Activated CD4-positive, alpha-beta T cell treated with anti-CD3 and anti-CD28 coated beads, Interleukin-2, amount 10 ng/mL, durations not matched to agents 24 days and 14 days (primary cell): ENCODE data around the gene KLF11. TPM values are rescaled to one million over a fixed set of nuclear protein-coding genes. Genes with fewer than 3 reads are reported as not detected.
"Not testable (repeated sequence)": the region's sequence is repeated elsewhere in the genome, so short reads cannot be mapped to it uniquely, and the experiment has no call there.

Experiments used
- DNase-seq: peaks from one replicate; pipeline ENCODE4 v3.0.0; 2022
- H3K27ac Mint-ChIP-seq: one replicate; pipeline ENCODE4 v1.8.0; 2022; ENCODE audit warnings: mild to moderate bottlenecking, mixed read lengths
- H3K27me3 Mint-ChIP-seq: one replicate; pipeline ENCODE4 v1.8.0; 2022; ENCODE audit warnings: mixed read lengths
- H3K36me3 Mint-ChIP-seq: one replicate; pipeline ENCODE4 v1.8.0; 2022; ENCODE audit warnings: low read depth, mild to moderate bottlenecking, mixed read lengths
- H3K4me1 Mint-ChIP-seq: one replicate; pipeline ENCODE4 v1.8.0; 2021; ENCODE audit warnings: mixed read lengths
- H3K4me3 Mint-ChIP-seq: one replicate; pipeline ENCODE4 v1.8.0; 2022; ENCODE audit warnings: mild to moderate bottlenecking, moderate library complexity, mixed read lengths
- H3K9me3 Mint-ChIP-seq: one replicate; pipeline ENCODE4 v1.8.0; 2021; ENCODE audit warnings: mixed read lengths
- intact Hi-C: fragments of 100-400 bp; cut with micrococcal nuclease; formaldehyde crosslinking; loops from one replicate; pipeline ENCODE4 v1.15.1; 2023
- total RNA-seq: library from RNA; stranded (reverse); gene quantifications from 2 replicates; pipeline ENCODE4 v1.2.3, GENCODE V29; 2022

Gene KLF11
- total RNA-seq, 1 donor from 2014 or later = 7.2 TPM

DNA sequence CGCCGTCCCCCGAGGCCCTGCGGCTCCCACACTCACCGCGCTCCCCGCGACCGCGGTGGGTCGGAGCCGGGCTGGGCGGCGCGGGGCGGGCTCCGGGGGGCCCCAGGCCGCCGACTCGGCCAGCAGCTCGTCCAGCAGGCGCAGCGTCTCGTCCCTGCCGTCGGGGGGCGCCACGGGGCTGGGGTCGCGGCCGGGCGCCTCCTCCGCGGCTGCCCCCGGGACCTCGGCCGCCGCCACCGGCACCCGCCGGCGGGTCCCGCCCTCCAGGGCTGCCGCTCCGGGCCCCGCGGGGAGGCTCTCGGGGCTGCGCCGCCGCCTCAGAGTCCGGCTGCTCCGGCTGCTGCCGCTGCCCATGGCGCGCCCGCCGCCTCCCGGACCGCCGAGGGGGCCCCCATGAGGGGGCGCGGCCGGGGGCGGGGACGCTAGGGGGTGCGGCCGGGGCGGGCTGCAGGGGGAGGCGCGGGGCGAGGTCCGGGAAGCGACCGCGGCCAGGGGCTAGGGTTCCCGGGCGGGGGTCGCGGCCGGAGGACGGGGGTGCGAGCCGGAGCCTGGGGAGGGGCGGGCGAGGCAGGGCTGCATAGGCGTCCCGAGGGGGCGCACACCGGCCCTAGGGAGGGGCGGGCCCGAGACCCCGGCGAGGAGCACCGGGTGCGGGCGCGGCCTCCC, 36.7 kb downstream of the KLF11 start, which contains the start of gene CYS1:
CYS1 (minus strand) TSS at position 542 of the 666 bp plus-strand sequence; CDS start at position 354, 188 bp downstream.
- Mint-ChIP-seq H3K27me3 (peaks cover 73% of the 10 kb centered on the region), H3K27ac (peak within 1 kb of the TSS; percentile 75), H3K9me3 (no peaks in the 10 kb centered on the region), H3K36me3 (no peaks in the 10 kb centered on the region), H3K4me1 (peaks cover 30% of the 10 kb centered on the region), H3K4me3 (peak within 1 kb of the TSS; percentile 81)
- peak; percentile 78 for DNase-seq
- intact Hi-C loops = loop anchor here (2.0 to 5.0 kb wide), 3 partner anchors 41 to 523 kb away; partner anchors contain the start of genes ADAM17 and ODC1

DNA sequence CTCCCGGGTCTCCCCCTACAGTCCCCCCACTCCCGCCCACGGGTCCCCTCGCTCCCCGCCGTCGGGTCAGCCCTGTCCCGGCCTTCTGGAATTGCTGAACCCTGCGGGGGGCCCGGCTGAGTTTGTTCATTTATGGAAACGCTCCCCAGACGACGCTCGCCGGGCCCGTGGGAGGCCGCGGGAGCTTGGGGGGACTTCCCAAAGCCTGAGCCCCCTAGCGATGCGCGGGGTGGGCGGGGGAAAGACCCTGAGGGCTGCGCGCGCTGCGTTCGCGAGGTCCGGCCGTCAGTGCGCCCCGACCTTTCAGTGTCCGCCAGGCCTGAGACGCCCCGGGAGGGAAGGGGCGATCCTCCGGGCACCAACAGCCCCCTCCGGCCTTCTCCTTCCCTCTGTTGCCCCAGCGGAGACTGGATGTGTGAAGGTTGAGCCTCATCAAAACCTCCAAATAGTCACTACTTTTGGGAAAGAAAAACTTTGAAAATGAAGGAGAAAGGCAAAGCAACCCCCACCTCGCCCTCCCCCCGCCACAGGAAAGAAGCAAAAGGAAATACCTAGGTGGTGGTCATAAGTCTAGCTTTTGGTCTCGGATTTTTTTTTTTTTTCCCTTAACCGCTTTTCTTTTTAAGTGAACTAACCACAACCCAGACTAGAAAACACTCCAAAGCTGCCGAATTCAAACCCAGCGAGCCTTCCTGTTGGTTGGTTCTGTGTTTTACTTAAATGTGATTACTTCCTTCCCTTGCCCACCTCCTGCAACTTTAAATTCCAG, 37.4 kb downstream of the KLF11 start:
- H3K4me1 Mint-ChIP-seq = peaks cover 30% of the 10 kb centered on the region
- H3K27ac Mint-ChIP-seq = peak overlapping the region; percentile 64
- intact Hi-C loops = loop anchor here (1.0 to 5.0 kb wide), 4 partner anchors 17 to 523 kb away; partner anchors contain the start of genes ADAM17 and ODC1
- DNase-seq = peak; percentile 78
- H3K27me3 Mint-ChIP-seq = peaks cover 71% of the 10 kb centered on the region
- H3K9me3 Mint-ChIP-seq = no peaks in the 10 kb centered on the region
- H3K36me3 Mint-ChIP-seq = no peaks in the 10 kb centered on the region
- peak overlapping the region; percentile 80 for H3K4me3 Mint-ChIP-seq

DNA sequence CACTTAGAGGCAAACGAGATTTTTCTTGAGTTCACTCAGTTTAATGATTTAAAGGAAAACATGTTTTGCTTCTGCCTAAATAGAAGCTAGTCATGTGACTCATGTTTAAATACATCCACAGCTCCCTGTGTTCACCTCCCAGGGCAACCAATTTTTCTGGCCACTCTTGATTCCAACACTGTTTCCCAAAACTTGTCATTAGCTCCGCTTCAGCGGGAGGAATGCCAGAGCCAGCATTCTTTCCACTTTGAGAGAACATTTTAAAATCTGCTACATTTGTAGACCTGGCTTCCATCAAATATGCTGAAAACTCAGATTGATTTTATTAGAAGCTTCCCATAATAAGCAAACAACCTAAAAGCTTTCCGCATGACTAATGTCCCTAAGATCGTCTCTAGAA, 39.7 kb downstream of the KLF11 start:
- H3K27me3 Mint-ChIP-seq = peaks cover 66% of the 10 kb centered on the region
- H3K27ac Mint-ChIP-seq = no peak overlapping the region
- DNase-seq = no peak
- no peaks in the 10 kb centered on the region for H3K36me3 Mint-ChIP-seq
- intact Hi-C loops = loop anchor here (5.0 kb wide), 2 partner anchors 364 to 526 kb away; partner anchors contain the start of genes ADAM17 and ODC1
- no peaks in the 10 kb centered on the region for H3K9me3 Mint-ChIP-seq
- peaks cover 28% of the 10 kb centered on the region for H3K4me1 Mint-ChIP-seq
- no peak overlapping the region for H3K4me3 Mint-ChIP-seq

DNA sequence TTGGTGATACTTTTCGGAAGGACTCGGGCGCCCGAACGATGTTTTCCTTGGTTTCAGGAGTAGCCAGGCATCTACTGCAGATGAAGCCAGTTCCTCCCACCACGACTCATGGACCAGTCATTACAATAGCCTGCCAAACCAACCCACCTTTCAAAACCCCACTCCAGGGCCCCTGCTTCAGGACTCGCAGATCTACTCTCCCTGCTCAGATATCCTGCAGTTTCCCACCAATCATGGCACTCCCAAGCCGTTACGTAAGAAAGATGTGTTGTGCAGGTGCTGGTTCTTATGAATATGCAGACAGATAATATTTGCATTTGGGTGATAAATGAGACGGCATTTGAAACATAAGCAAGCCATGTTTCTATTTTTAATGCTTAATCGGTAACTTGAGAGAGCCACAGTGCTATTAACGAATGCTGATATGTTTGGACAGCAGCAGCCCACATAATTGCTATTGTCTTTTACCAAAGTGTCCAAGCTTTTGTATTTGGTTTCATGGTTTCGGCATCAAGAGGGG, 40.4 kb downstream of the KLF11 start:
- Mint-ChIP-seq H3K27ac (no peak overlapping the region), H3K4me3 (no peak overlapping the region), H3K9me3 (no peaks in the 10 kb centered on the region), H3K27me3 (peaks cover 61% of the 10 kb centered on the region), H3K4me1 (peaks cover 24% of the 10 kb centered on the region), H3K36me3 (no peaks in the 10 kb centered on the region)
- intact Hi-C loops = loop anchor here (5.0 kb wide), 2 partner anchors 364 to 526 kb away; partner anchors contain the start of genes ADAM17 and ODC1
- DNase-seq = no peak

DNA sequence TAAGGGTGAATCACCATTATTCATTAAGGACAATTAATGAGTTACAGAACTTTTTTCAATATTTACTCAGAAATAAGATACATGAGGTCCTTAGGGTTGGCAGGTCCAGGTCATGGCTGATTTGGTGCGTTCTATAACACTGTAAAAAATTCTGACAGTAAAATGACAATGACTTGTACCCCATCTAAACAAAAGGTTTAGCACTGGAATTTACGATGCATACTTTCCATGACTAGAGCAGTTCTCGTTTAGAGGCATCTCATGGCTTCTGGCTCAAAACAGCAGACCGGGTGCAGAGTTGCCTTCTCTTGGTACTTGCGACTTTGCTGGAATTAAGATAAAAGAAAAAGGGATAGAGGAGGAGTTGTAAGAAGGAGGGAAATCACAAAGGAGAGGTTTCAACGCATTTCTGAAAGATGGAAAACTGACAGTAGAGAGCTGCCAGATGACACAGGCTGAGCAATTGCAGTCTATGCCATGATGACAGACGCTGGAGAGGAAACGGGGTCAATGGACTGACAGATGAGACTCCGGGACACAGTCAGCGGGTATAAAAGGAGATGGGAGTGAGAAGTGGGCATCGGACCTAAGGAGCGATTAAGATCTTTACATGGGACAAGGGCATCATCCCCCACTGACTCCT, 41.0 kb downstream of the KLF11 start:
- Mint-ChIP-seq H3K36me3 (no peaks in the 10 kb centered on the region), H3K4me1 (peaks cover 19% of the 10 kb centered on the region), H3K27me3 (peaks cover 58% of the 10 kb centered on the region), H3K4me3 (no peak overlapping the region), H3K27ac (peak overlapping the region; percentile 75), H3K9me3 (no peaks in the 10 kb centered on the region)
- intact Hi-C loops = loop anchor here (5.0 kb wide), 2 partner anchors 363 to 527 kb away; partner anchors contain the start of genes ADAM17 and ODC1
- no peak for DNase-seq

DNA sequence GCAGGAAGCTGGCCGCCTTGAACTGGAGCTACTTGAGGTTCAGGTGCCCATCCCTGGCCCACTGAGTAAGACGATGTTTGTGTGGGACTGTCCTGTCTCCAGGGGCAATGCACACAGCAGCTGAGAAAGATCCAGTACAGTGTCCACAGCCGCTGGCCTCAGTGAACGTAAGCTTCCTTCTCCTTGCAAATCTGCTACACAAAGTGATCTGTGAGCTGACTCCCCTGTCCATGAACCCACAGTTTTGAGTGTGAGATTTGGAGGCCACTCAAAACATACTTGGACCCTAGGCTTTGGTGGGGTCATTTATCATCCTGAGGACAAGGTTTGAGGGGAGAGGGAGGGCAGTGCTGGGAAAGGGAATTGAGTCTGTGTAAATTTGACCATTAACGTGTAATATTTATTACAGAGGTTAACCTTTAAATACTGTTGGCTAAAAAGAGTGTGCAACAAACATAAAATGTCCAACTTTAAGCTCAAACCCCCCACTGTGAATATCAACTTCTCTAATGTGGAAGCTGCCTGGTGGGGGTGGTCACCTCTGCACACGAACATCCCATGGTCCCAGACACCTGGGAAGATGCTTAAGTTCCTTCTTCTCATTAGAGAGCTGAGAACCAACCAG, 41.8 kb downstream of the KLF11 start:
- H3K36me3 Mint-ChIP-seq = no peaks in the 10 kb centered on the region
- peaks cover 66% of the 10 kb centered on the region for H3K27me3 Mint-ChIP-seq
- intact Hi-C loops = no loop called here

DNA sequence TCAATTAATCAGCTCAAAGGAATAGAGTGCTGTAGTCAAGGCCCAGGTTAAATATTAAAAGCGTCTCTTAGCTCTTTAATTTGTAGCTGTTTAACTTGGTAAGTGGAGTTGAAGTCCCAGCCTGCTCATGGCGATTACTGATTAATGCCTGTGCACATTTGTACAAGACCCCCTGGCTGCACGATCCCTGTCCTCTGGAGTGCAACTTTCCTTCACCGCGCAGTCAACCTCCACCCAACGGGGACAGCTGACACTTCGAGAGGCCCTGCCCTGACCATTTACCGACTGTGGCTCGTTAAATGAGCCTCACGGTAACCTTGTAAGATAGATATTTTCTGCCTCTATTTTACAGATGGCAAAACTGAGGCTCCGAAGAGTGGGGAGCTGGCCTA, 42.3 kb downstream of the KLF11 start:
- Mint-ChIP-seq H3K36me3 (no peaks in the 10 kb centered on the region), H3K4me1 (peaks cover 20% of the 10 kb centered on the region), H3K27me3 (peaks cover 69% of the 10 kb centered on the region), H3K4me3 (no peak overlapping the region), H3K27ac (no peak overlapping the region), H3K9me3 (no peaks in the 10 kb centered on the region)
- intact Hi-C loops = no loop called here
- no peak for DNase-seq

More for the DNA sequence above, 41.8 kb downstream of the KLF11 start:
- Mint-ChIP-seq H3K4me1 (peaks cover 19% of the 10 kb centered on the region), H3K4me3 (no peak overlapping the region), H3K9me3 (no peaks in the 10 kb centered on the region), H3K27ac (no peak overlapping the region)
- DNase-seq = no peak

DNA sequence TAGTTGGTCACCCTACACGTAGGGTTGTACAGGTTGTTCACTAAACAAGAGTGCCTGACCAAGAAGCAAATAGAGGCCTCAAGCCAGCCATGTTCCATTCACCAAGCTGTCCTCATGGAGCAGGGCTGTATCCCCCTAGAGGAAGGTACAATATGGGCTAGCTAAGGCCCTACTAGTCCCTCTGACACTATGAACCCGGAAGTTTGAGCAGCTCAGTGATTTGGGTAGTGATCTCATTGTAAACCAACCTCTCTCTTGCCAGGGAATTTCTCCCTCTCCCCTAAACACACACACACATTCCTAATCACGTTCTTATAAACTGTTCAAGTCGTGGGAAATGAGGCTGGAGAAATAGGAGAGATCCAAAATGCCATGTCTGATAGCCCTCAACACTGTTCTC, 43.6 kb downstream of the KLF11 start:
- Mint-ChIP-seq H3K4me3 (no peak overlapping the region), H3K4me1 (peaks cover 17% of the 10 kb centered on the region), H3K36me3 (peaks cover under 1% of the 10 kb centered on the region), H3K9me3 (peaks cover under 1% of the 10 kb centered on the region), H3K27ac (no peak overlapping the region), H3K27me3 (peaks cover 69% of the 10 kb centered on the region)
- intact Hi-C loops = no loop called here
- no peak for DNase-seq

DNA sequence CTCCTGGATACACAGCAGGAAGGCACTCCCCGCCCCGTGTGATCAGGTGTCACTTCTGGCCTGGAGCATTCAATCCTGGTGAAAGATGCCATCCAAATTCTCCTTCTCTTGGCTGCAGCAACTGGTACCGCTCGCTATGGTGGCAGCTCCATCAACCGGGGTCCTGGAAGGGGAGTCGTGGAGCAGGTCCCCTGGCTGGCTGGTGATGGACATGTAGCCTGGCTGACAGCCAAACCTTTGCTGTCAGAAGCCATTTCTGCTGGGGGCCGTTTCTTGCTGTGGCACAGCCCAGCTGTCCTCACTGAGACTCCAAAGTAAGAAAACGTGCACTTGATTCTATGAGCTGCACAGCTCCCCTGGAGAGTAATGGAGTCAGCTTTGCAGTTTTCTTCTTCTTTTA, 44.0 kb downstream of the KLF11 start:
- no peak for DNase-seq
- Mint-ChIP-seq H3K27ac (no peak overlapping the region), H3K36me3 (peaks cover 5% of the 10 kb centered on the region), H3K4me1 (peaks cover 20% of the 10 kb centered on the region), H3K27me3 (peaks cover 71% of the 10 kb centered on the region), H3K4me3 (no peak overlapping the region), H3K9me3 (peaks cover 5% of the 10 kb centered on the region)
- intact Hi-C loops = no loop called here

DNA sequence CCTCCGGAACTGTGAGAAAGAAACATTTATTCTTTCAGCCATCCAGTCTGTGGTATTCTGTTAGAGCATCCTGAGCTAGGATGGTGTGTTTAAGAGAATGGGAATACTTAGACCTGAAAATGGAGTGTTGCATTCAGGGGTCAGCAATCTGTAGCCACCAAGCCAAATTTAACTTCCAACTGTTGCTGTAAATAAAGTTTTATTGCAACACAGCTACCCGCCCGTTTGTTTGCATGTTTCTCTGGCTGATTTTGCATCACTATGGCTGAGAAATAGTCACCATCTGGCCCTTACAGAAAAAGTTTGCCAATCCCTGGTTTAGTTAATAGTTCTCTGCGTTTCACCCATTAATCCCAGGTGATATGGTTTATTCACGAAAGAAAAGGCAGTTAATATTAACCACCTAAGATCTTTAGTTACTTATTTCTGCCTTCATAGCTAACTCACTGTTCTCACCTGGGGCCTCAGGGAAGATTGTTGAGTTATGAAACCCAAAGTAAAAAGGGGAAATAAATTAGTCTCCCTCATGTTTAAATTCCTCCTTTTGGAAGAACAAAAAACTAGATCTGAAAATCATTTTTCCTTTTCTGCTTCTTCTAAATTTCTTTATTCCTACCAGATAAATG, 46.3 kb downstream of the KLF11 start:
- H3K4me3 Mint-ChIP-seq = no peak overlapping the region
- DNase-seq = no peak
- H3K27ac Mint-ChIP-seq = no peak overlapping the region
- H3K9me3 Mint-ChIP-seq = peaks cover 9% of the 10 kb centered on the region
- intact Hi-C loops = no loop called here
- peaks cover 58% of the 10 kb centered on the region for H3K27me3 Mint-ChIP-seq
- H3K4me1 Mint-ChIP-seq = peaks cover 7% of the 10 kb centered on the region
- peaks cover 6% of the 10 kb centered on the region for H3K36me3 Mint-ChIP-seq

DNA sequence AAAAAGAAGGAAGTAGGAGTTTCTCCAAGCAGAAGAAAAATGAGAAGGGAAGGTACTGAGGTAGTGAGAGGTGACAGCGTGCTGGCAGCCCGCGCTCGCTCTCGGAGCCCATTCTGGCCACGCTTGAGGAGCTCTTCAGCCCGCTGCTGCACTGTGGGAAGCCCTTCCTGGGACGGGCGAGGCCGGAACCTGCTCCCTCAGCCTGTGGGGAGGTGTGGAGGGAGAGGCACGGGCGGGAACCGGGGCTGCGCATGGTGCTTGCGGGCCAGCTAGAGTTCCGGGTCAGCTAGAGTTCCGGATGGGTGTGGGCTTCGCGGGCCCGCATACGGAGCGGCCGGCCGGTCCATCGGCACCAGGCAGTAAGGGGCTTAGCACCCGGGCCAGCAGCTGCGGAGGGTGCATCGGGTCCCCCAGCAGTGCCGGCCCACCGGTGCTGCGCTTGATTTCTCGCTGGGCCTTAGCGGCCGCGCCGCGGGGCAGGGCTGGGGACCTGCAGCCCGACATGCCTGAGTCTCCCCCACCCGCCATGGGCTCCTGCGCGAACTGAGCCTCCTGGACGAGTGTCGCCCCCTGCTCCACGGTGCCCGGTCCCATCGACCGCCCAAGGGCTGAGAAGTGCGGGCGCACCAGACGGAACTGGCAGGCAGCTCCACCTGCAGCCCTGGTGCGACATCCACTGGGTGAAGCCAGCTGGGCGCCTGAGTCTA, 48.0 kb downstream of the KLF11 start:
- intact Hi-C loops = no loop called here
- DNase-seq = peak; percentile 67
- peaks cover 44% of the 10 kb centered on the region for H3K27me3 Mint-ChIP-seq
- peak overlapping the region; percentile 37 for H3K4me3 Mint-ChIP-seq
- no peak overlapping the region for H3K27ac Mint-ChIP-seq
- H3K4me1 Mint-ChIP-seq = peaks cover 7% of the 10 kb centered on the region
- H3K9me3 Mint-ChIP-seq = peaks cover 9% of the 10 kb centered on the region
- peaks cover 6% of the 10 kb centered on the region for H3K36me3 Mint-ChIP-seq

DNA sequence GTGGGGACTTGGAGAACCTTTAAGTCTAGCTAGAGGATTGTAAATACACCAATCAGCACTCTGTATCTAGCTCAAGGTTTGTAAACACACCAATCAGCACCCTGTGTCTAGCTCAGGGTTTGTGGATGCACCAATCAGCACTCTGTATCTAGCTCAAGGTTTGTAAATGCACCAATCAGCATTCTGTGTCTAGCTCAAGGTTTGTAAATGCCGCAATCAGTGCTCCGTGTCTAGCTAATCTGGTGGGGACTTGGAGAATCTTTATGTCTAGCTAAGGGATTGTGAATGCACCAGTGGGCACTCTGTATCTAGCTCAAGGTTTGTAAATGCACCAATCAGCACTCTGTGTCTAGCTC, 48.5 kb downstream of the KLF11 start:
- H3K4me1 Mint-ChIP-seq, H3K27ac Mint-ChIP-seq, intact Hi-C loops, H3K9me3 Mint-ChIP-seq, DNase-seq, H3K36me3 Mint-ChIP-seq, H3K4me3 Mint-ChIP-seq: not testable (repeated sequence)
- H3K27me3 Mint-ChIP-seq = peaks cover 43% of the 10 kb centered on the region
